CD8-positive, alpha-beta memory T cell (primary cell): ENCODE measurements around the gene KLHL22. TPM values are rescaled to one million over a fixed set of nuclear protein-coding genes. Genes with fewer than 3 reads are reported as not detected.
"Not testable (repeated sequence)": the region's sequence is repeated elsewhere in the genome, so short reads cannot be mapped to it uniquely, and the experiment has no call there.

ENCODE experiments used
- CTCF ChIA-PET: fragments of 350-600 bp; sonication (Branson Sonifier 250); formaldehyde crosslinking; loops from one replicate; lab custom pipeline; 2021; ENCODE audit warnings: antibody characterized with exemption; lab: Charles Lee
- POLR2A ChIA-PET: fragments of 350-600 bp; sonication (Branson Sonifier 250); formaldehyde crosslinking; loops from one replicate; lab custom pipeline; 2021; ENCODE audit warnings: antibody characterized with exemption; lab: Charles Lee
- DNase-seq, 5 donors: peaks; one replicate each; pipeline versions ENCODE4 v3.0.0 to v3.0.0-alpha.2; 2020 to 2022; ENCODE audit warnings: mixed read lengths in 1 of 5
- H3K27ac ChIP-seq: one replicate; pipeline ENCODE4 v1.7.0; 2013; ENCODE audit warnings: low read depth, mild to moderate bottlenecking, low read length, moderate library complexity
- H3K27me3 ChIP-seq: 2 replicates; pipeline ENCODE4 v1.7.0; 2013; ENCODE audit warnings: low read length, mild to moderate bottlenecking; ENCODE audit not compliant: insufficient read depth, poor library complexity, severe bottlenecking
- H3K36me3 ChIP-seq: 2 replicates; pipeline ENCODE4 v1.7.0; 2013; ENCODE audit warnings: mild to moderate bottlenecking, low read length, moderate library complexity; ENCODE audit not compliant: insufficient read depth
- H3K4me1 ChIP-seq: 2 replicates; pipeline ENCODE4 v1.7.0; 2013; ENCODE audit warnings: mild to moderate bottlenecking, low read length, moderate library complexity; ENCODE audit not compliant: insufficient read depth
- H3K4me3 ChIP-seq: 2 replicates; pipeline ENCODE4 v1.7.0; 2013; ENCODE audit warnings: mild to moderate bottlenecking, low read length
- H3K9me3 ChIP-seq: 2 replicates; pipeline ENCODE4 v1.7.0; 2013; ENCODE audit warnings: mild to moderate bottlenecking, low read length
- H3K27ac Mint-ChIP-seq, 8 donors: one replicate each; pipeline ENCODE4 v1.8.0; 2020 to 2021; ENCODE audit warnings: mixed read lengths in 8 of 8, mild to moderate bottlenecking in 6 of 8, inconsistent platforms in 3 of 8, moderate library complexity in 3 of 8
- H3K27me3 Mint-ChIP-seq, 2 donors: one replicate each; pipeline ENCODE4 v1.8.0; 2020 to 2021; ENCODE audit warnings: mixed read lengths in 2 of 2, mild to moderate bottlenecking in 1 of 2, moderate library complexity in 1 of 2
- H3K36me3 Mint-ChIP-seq, 3 donors: one replicate each; pipeline ENCODE4 v1.8.0; 2020 to 2021; ENCODE audit warnings: mixed read lengths in 3 of 3, inconsistent platforms in 1 of 3, mild to moderate bottlenecking in 1 of 3
- H3K4me1 Mint-ChIP-seq, 3 donors: one replicate each; pipeline ENCODE4 v1.8.0; 2020 to 2021; ENCODE audit warnings: mixed read lengths in 3 of 3, inconsistent platforms in 1 of 3, mild to moderate bottlenecking in 1 of 3
- H3K4me3 Mint-ChIP-seq, 7 donors: one replicate each; pipeline ENCODE4 v1.8.0; 2020 to 2021; ENCODE audit warnings: mixed read lengths in 7 of 7, mild to moderate bottlenecking in 6 of 7, moderate library complexity in 4 of 7, inconsistent platforms in 2 of 7
- H3K9me3 Mint-ChIP-seq, 5 donors: one replicate each; pipeline ENCODE4 v1.8.0; 2020 to 2022; ENCODE audit warnings: mixed read lengths in 5 of 5, mild to moderate bottlenecking in 3 of 5, moderate library complexity in 2 of 5, inconsistent platforms in 1 of 5
- polyA plus RNA-seq: library from polyadenylated mRNA; unstranded; fragments of 300-500 nt; fragmentation: Illumina TruSeq; gene quantifications from one replicate; pipeline ENCODE4 v1.2.3, GENCODE V29; 2021
- total RNA-seq, 2 experiments: library from RNA; stranded (reverse); gene quantifications; one replicate each; pipeline ENCODE4 v1.2.3, GENCODE V29; 2021

KLHL22 gene
- total and polyA plus RNA-seq, 3 experiments from 2014 or later = 17.2 to 25.4 (median 17.6) TPM

- H3K36me3 ChIP-seq, DNase-seq, H3K4me1 ChIP-seq, H3K27ac ChIP-seq, H3K9me3 Mint-ChIP-seq, H3K4me3 ChIP-seq, H3K9me3 ChIP-seq, POLR2A ChIA-PET, H3K27me3 Mint-ChIP-seq, H3K27ac Mint-ChIP-seq, H3K27me3 ChIP-seq, CTCF ChIA-PET, H3K4me1 Mint-ChIP-seq, H3K4me3 Mint-ChIP-seq: not testable (repeated sequence)
- peaks cover 0 to 29% (median 7%) of the 10 kb centered on the region in 3 donors for H3K36me3 Mint-ChIP-seq
Measured at GRCh38 chr22:20409385-20409784, 86.2 kb downstream of the KLHL22 start.

GRCh38 chr22:20408891-20409290, 86.7 kb downstream of the KLHL22 start:
- Histone ChIP-seq H3K4me3 (no peak overlapping the region), H3K27me3 (no peaks in the 10 kb centered on the region), H3K9me3 (no peaks in the 10 kb centered on the region), H3K4me1 (peaks cover 2% of the 10 kb centered on the region), H3K27ac (no peak overlapping the region), H3K36me3 (peaks cover 4% of the 10 kb centered on the region)
- Mint-ChIP-seq H3K9me3 (no peaks in the 10 kb centered on the region), H3K36me3 (peaks cover 0 to 32% (median 7%) of the 10 kb centered on the region in 3 donors), H3K27ac (no peak overlapping the region), H3K4me1 (peaks cover 3 to 4% (median 3%) of the 10 kb centered on the region in 3 donors), H3K27me3 (no peaks in the 10 kb centered on the region), H3K4me3 (no peak overlapping the region)
- POLR2A ChIA-PET = no interaction called here
- CTCF ChIA-PET = interaction anchor here (1.3 kb wide), 1 partner anchor 158 kb away, joined by 4 read pairs; no protein-coding TSS in a partner anchor
- no peak for DNase-seq

- Histone ChIP-seq H3K27me3 (no peaks in the 10 kb centered on the region), H3K9me3 (no peaks in the 10 kb centered on the region), H3K36me3 (peaks cover 4% of the 10 kb centered on the region), H3K4me3 (no peak overlapping the region), H3K4me1 (peaks cover 10% of the 10 kb centered on the region), H3K27ac (no peak overlapping the region)
- Mint-ChIP-seq H3K4me3 (no peak overlapping the region), H3K27me3 (no peaks in the 10 kb centered on the region), H3K36me3 (peaks cover 6 to 41% (median 12%) of the 10 kb centered on the region in 3 donors), H3K27ac (no peak overlapping the region), H3K9me3 (no peaks in the 10 kb centered on the region), H3K4me1 (peaks cover 13 to 15% (median 13%) of the 10 kb centered on the region in 3 donors)
- POLR2A ChIA-PET = no interaction called here
- CTCF ChIA-PET = interaction anchor here (1.3 to 1.4 kb wide), 2 partner anchors 9 to 159 kb away, joined by 3 to 4 read pairs; no protein-coding TSS in a partner anchor
- no peak for DNase-seq
Measured at GRCh38 chr22:20407829-20408228, 87.8 kb downstream of the KLHL22 start.

- no peak overlapping the region for H3K27ac ChIP-seq
- Mint-ChIP-seq H3K27ac (peak overlapping the region in 3 of 8 donors; percentile 38 to 87 (median 42)), H3K4me3 (no peak overlapping the region), H3K36me3 (peaks cover 6 to 45% (median 12%) of the 10 kb centered on the region in 3 donors), H3K9me3 (no peaks in the 10 kb centered on the region), H3K4me1 (peaks cover 14 to 18% (median 15%) of the 10 kb centered on the region in 3 donors), H3K27me3 (no peaks in the 10 kb centered on the region)
- POLR2A ChIA-PET = no interaction called here
- H3K9me3 ChIP-seq = no peaks in the 10 kb centered on the region
- H3K36me3 ChIP-seq = peaks cover 4% of the 10 kb centered on the region
- H3K4me1 ChIP-seq = peaks cover 10% of the 10 kb centered on the region
- no peak overlapping the region for H3K4me3 ChIP-seq
- CTCF ChIA-PET = interaction anchor here (1.4 kb wide), 1 partner anchor 10 kb away, joined by 3 read pairs; no protein-coding TSS in a partner anchor
- H3K27me3 ChIP-seq = no peaks in the 10 kb centered on the region
- no peak for DNase-seq
Measured at GRCh38 chr22:20406686-20407408, 88.7 kb downstream of the KLHL22 start.

GRCh38 chr22:20405931-20406685, 89.5 kb downstream of the KLHL22 start:
- Mint-ChIP-seq H3K4me3 (no peak overlapping the region), H3K27ac (peak overlapping the region in 1 of 8 donors; percentile 43), H3K36me3 (peaks cover 6 to 48% (median 14%) of the 10 kb centered on the region in 3 donors), H3K9me3 (no peaks in the 10 kb centered on the region), H3K4me1 (peaks cover 14 to 18% (median 15%) of the 10 kb centered on the region in 3 donors), H3K27me3 (no peaks in the 10 kb centered on the region)
- CTCF ChIA-PET = no interaction called here
- Histone ChIP-seq H3K4me1 (peaks cover 10% of the 10 kb centered on the region), H3K4me3 (no peak overlapping the region), H3K27me3 (no peaks in the 10 kb centered on the region), H3K27ac (no peak overlapping the region), H3K9me3 (no peaks in the 10 kb centered on the region), H3K36me3 (peaks cover 6% of the 10 kb centered on the region)
- DNase-seq = no peak
- POLR2A ChIA-PET = no interaction called here

GRCh38 chr22:20405291-20405930, 90.2 kb downstream of the KLHL22 start:
- peak overlapping the region in 1 of 8 donors; percentile 81 for H3K27ac Mint-ChIP-seq
- H3K36me3 Mint-ChIP-seq = peaks cover 6 to 48% (median 14%) of the 10 kb centered on the region in 3 donors
- Histone ChIP-seq H3K36me3 (peaks cover 12% of the 10 kb centered on the region), H3K4me1 (peaks cover 10% of the 10 kb centered on the region), H3K9me3 (no peaks in the 10 kb centered on the region), H3K27ac (no peak overlapping the region), H3K4me3 (no peak overlapping the region), H3K27me3 (no peaks in the 10 kb centered on the region)
- no peaks in the 10 kb centered on the region for H3K27me3 Mint-ChIP-seq
- H3K9me3 Mint-ChIP-seq = no peaks in the 10 kb centered on the region
- H3K4me1 Mint-ChIP-seq = peaks cover 14 to 18% (median 15%) of the 10 kb centered on the region in 3 donors
- POLR2A ChIA-PET = no interaction called here
- peak overlapping the region in 1 of 7 donors; percentile 8 for H3K4me3 Mint-ChIP-seq
- DNase-seq = no peak
- CTCF ChIA-PET = interaction anchor here (1.8 kb wide), 1 partner anchor 13 kb away, joined by 9 read pairs; no protein-coding TSS in a partner anchor

- H3K36me3 ChIP-seq = peaks cover 12% of the 10 kb centered on the region
- CTCF ChIA-PET = interaction anchor here (1.4 to 1.8 kb wide), 2 partner anchors 10 to 14 kb away, joined by 4 to 9 read pairs; partner anchors contain the start of gene ZNF74
- H3K36me3 Mint-ChIP-seq = peaks cover 6 to 51% (median 14%) of the 10 kb centered on the region in 3 donors
Measured at GRCh38 chr22:20404881-20405280, 90.7 kb downstream of the KLHL22 start.

More at GRCh38 chr22:20404881-20405280, 90.7 kb downstream of the KLHL22 start:
- Mint-ChIP-seq H3K4me3 (peak overlapping the region in 1 of 7 donors; percentile 8), H3K27me3 (no peaks in the 10 kb centered on the region), H3K4me1 (peaks cover 15 to 20% (median 16%) of the 10 kb centered on the region in 3 donors), H3K9me3 (no peaks in the 10 kb centered on the region), H3K27ac (peak overlapping the region in 2 of 8 donors; percentile 28 to 81)
- Histone ChIP-seq H3K4me3 (no peak overlapping the region), H3K27me3 (no peaks in the 10 kb centered on the region), H3K27ac (no peak overlapping the region), H3K4me1 (peaks cover 10% of the 10 kb centered on the region), H3K9me3 (no peaks in the 10 kb centered on the region)
- POLR2A ChIA-PET = no interaction called here
- no peak for DNase-seq
